Effector memory CD4-positive, alpha-beta T cell (primary cell): ENCODE data around the gene BEND4.

ENCODE experiments used
- DNase-seq, 3 donors: peaks; one replicate each; pipeline ENCODE4 v3.0.0-alpha.2; 2020
- H3K27ac ChIP-seq: 2 replicates; pipeline ENCODE4 v1.7.0; 2013; ENCODE audit warnings: mild to moderate bottlenecking, low read length, moderate library complexity; ENCODE audit not compliant: insufficient read depth, poor library complexity, severe bottlenecking
- H3K27me3 ChIP-seq: replicated peaks from 2 replicates; pipeline ENCODE4 v1.7.0; 2013; ENCODE audit warnings: mild to moderate bottlenecking, low read length; ENCODE audit not compliant: insufficient read depth, control insufficient read depth, poor library complexity, severe bottlenecking
- H3K36me3 ChIP-seq: 2 replicates; pipeline ENCODE4 v1.7.0; 2013; ENCODE audit warnings: mild to moderate bottlenecking, low read length, moderate library complexity; ENCODE audit not compliant: control insufficient read depth, insufficient read depth
- H3K4me1 ChIP-seq: 2 replicates; pipeline ENCODE4 v1.7.0; 2013; ENCODE audit warnings: low read length, mild to moderate bottlenecking; ENCODE audit not compliant: control insufficient read depth, insufficient read depth, poor library complexity, severe bottlenecking
- H3K4me3 ChIP-seq: 2 replicates; pipeline ENCODE4 v1.7.0; 2013; ENCODE audit warnings: low read length, low read depth, mild to moderate bottlenecking; ENCODE audit not compliant: insufficient read depth, poor library complexity, severe bottlenecking
- H3K9me3 ChIP-seq: 2 replicates; pipeline ENCODE4 v1.7.0; 2013; ENCODE audit warnings: mild to moderate bottlenecking, low read length, moderate library complexity; ENCODE audit not compliant: control insufficient read depth

BEND4 gene

DNA sequence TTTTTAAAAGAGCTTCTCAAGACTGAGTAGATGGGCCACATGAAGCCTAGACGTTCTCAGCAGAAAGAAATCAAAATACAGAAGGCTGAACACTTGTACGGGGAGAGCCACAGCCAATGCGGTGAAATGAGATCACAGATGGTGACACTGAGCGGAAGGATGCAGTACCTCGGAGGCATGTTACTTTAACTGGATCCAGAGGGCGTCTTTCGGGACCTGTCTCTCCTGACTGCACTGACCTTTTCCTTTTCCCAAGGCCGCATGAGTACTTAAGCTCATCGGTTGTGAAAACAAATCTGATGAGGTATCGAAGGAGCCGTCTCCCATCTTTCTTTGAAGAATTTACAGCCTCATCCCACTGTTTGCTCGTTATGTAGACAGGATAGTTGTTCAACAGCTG, 32.6 kb downstream of the BEND4 start:
- Histone ChIP-seq H3K9me3 (no peaks in the 10 kb centered on the region), H3K36me3 (no peaks in the 10 kb centered on the region), H3K4me1 (no peaks in the 10 kb centered on the region), H3K27ac (no peak overlapping the region), H3K4me3 (no peak overlapping the region), H3K27me3 (no peaks in the 10 kb centered on the region)
- DNase-seq = no peak

DNA sequence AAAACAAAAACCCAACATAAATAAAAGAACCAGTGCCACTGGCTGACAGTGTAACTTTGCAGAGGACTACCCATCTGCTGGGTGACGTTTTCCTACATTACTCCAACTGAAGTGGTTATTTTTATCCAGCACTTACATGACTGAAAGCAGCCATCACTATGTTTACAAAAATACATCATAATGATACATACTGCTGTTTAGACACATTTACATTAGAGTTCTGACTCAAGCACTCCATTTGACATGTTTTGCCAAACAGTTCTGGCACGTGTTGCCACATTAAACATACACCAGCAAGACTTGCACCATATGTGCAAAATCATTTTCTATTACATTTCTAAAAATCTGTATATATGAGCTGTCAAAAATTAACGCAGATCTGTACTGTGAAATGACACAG, 39.6 kb downstream of the BEND4 start:
- Histone ChIP-seq H3K4me3 (no peak overlapping the region), H3K27ac (no peak overlapping the region), H3K36me3 (no peaks in the 10 kb centered on the region), H3K27me3 (no peaks in the 10 kb centered on the region), H3K4me1 (no peaks in the 10 kb centered on the region), H3K9me3 (no peaks in the 10 kb centered on the region)
- no peak for DNase-seq

DNA sequence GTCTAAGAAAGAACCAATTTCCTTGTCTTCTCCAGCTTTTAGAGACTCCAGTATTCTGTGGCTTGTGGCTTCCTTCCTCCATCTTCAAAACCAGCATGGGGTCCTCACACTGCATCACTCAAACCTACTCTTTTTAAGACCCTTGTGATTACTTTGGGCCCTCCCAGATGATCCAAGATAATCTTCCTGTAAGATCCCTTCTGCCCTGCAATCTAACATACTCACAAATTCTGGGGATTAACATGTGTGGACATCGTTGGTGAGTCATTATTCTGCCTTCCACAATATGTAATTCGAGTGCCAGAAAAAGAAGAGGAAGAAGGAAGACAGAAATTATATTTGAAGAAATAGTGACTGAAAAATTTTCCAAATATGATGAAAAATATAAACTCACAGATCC, 47.9 kb downstream of the BEND4 start:
- no peak overlapping the region for H3K27ac ChIP-seq
- H3K4me3 ChIP-seq = no peak overlapping the region
- DNase-seq = no peak
- no peaks in the 10 kb centered on the region for H3K4me1 ChIP-seq
- H3K9me3 ChIP-seq = no peaks in the 10 kb centered on the region
- no peaks in the 10 kb centered on the region for H3K27me3 ChIP-seq
- H3K36me3 ChIP-seq = no peaks in the 10 kb centered on the region

DNA sequence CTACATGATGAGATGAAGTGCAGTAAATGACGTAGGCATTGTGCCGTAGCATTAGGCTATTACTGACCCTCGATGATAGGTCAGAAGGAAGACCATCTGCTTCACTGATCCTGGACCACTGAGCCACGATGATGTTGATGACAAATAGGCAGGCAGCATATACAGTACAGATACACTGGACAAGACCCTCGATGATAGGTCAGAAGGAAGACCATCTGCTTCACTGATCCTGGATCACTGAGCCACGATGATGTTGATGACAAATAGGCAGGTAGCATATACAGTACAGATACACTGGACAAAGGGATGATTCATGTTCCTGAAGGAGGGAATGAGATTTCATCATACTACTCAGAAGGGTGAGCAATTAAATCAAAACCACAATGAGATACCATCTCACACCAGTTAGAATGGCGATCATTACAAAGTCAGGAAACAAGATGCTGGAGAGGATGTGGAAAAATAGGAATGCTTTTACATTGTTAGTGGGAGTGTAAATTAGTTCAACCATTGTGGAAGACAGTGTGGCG, 50.9 kb downstream of the BEND4 start:
- H3K4me3 ChIP-seq = no peak overlapping the region
- no peaks in the 10 kb centered on the region for H3K36me3 ChIP-seq
- DNase-seq = no peak
- H3K27me3 ChIP-seq = no peaks in the 10 kb centered on the region
- H3K4me1 ChIP-seq = no peaks in the 10 kb centered on the region
- no peak overlapping the region for H3K27ac ChIP-seq
- H3K9me3 ChIP-seq = no peaks in the 10 kb centered on the region

DNA sequence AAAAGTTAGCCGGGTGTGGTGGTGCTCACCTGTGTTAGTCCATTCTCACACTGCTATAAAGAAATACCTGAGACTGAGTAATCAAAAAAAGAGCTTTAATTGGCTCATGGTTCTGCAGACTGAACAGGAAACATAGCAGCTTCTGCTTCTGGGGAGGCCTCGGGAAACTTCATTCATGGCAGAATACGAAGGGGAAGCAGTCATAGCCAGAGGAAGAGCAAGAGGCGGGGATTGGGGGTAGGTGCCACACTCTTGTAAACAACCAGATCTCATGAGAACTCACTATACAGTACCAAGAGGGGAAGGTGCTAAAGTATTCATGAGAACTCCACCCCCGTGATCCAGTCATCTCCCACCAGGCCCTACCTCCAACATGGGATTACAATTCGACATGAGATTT, 64.1 kb downstream of the BEND4 start:
- H3K27ac ChIP-seq = no peak overlapping the region
- H3K4me1 ChIP-seq = no peaks in the 10 kb centered on the region
- no peaks in the 10 kb centered on the region for H3K27me3 ChIP-seq
- H3K36me3 ChIP-seq = peaks cover 6% of the 10 kb centered on the region
- no peak for DNase-seq
- no peaks in the 10 kb centered on the region for H3K9me3 ChIP-seq
- no peak overlapping the region for H3K4me3 ChIP-seq

DNA sequence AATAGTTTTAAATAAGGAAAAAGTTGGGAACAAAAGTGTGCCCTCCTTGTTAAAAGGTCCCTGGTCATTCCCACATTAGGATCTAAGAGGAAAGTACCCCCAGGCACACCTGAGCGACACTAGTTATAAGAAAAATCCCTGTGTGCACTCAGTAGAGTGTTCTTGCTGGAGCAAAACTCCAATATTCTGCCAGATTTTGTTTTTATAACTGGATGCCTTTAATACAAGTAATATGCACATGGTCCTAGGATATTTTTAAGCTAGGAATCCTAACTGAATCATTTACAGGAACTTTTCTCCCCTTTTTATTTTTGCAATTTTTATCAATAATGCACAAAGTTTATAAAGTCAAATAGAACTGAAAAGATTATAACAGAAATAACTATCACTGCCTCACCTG, 68.6 kb downstream of the BEND4 start:
- no peaks in the 10 kb centered on the region for H3K4me1 ChIP-seq
- H3K4me3 ChIP-seq = no peak overlapping the region
- DNase-seq = no peak
- peaks cover 15% of the 10 kb centered on the region for H3K36me3 ChIP-seq
- H3K27ac ChIP-seq = no peak overlapping the region
- H3K27me3 ChIP-seq = no peaks in the 10 kb centered on the region
- no peaks in the 10 kb centered on the region for H3K9me3 ChIP-seq

DNA sequence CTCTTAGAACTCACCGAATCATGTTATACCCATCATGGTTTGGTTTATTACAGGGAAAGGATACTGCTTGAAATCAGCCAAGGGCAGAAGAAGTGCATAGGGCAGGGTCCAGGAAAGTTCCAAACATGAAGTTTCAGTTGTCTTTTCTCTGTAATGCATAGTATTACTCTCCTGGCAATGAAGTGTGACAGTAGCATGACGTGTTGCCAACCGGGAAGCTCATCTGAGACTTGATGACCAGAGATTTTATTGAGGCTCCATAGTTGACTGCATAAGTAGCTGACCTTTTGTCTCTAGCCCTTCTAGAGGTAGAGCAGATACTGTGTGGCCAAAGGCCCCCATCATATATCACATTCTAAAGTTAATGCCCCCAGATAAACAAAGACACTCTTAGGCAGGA, 72.1 kb downstream of the BEND4 start:
- H3K27ac ChIP-seq = no peak overlapping the region
- no peak overlapping the region for H3K4me3 ChIP-seq
- H3K27me3 ChIP-seq = no peaks in the 10 kb centered on the region
- peaks cover 8% of the 10 kb centered on the region for H3K36me3 ChIP-seq
- H3K9me3 ChIP-seq = no peaks in the 10 kb centered on the region
- DNase-seq = no peak
- H3K4me1 ChIP-seq = no peaks in the 10 kb centered on the region

DNA sequence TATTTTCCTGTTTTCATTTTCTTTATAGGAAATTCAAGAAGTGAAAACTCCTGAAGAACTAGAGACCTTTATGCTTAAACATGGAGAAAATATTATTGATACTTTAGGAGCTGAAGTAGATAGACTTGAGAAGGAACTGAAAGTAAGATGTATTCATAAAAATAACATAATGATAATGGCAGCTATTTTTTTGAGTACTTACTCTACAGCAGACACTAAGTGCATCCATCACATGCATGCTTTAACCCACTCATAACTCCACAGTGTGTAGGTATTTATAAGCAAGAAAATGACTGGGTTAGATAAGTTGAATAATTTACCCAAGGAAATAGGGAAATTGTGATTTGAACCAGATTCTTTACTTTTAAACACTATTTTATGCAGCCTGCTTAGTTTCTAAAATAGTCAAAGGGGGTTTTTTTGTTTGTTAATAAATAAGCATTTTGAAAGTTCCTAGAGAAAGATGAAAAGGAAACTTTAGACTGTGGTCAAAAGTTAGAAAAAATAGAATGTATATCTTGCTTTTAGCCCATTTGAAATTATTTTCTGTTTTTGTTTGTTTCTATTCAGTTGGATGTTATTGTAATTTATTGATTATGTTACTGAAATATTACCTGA, 74.2 kb downstream of the BEND4 start:
- no peak overlapping the region for H3K27ac ChIP-seq
- peaks cover 8% of the 10 kb centered on the region for H3K36me3 ChIP-seq
- no peaks in the 10 kb centered on the region for H3K27me3 ChIP-seq
- no peaks in the 10 kb centered on the region for H3K9me3 ChIP-seq
- no peaks in the 10 kb centered on the region for H3K4me1 ChIP-seq
- H3K4me3 ChIP-seq = no peak overlapping the region
- DNase-seq = no peak

DNA sequence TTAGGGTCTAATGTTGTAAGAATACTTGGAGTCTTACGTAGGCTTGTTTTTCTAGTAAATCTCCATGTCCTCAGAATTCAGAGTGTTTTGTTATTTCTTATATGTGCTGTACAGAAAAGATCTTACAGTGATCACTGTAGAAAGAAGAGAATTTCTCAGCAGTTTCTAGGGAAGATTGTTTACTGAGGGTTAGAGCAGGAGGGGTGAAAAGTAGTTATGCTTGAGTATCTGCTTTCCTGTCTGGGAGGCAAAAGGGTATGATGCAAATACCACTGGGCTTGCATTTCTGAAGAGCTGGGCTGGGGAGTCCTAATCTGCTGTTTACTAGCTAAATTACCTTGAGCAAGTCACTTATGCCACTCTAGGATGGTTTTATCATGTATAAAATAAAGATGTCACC, 78.2 kb downstream of the BEND4 start:
- Histone ChIP-seq H3K36me3 (peaks cover 6% of the 10 kb centered on the region), H3K4me1 (no peaks in the 10 kb centered on the region), H3K9me3 (no peaks in the 10 kb centered on the region), H3K4me3 (no peak overlapping the region), H3K27me3 (no peaks in the 10 kb centered on the region), H3K27ac (no peak overlapping the region)
- DNase-seq = no peak

DNA sequence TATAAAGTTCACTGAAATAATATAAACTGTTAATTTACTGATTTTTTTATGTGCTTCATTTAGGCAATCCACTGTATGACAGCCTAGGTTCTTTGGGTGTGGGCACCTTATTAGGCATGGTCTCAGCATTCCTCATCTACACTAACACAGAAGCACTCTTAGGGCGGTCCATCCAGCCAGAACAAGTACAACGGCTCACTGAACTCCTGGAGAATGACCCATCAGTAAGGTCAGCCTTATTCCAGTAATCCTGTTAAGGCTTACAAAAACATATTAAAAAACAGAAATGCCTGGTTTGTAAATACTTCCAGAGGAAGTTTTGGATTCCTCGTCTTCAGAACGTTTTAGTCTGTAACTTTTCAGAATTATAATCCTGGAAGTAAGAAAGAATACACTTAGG, 82.0 kb downstream of the BEND4 start:
- H3K27ac ChIP-seq = no peak overlapping the region
- no peak overlapping the region for H3K4me3 ChIP-seq
- no peak for DNase-seq
- no peaks in the 10 kb centered on the region for H3K27me3 ChIP-seq
- peaks cover 11% of the 10 kb centered on the region for H3K36me3 ChIP-seq
- no peaks in the 10 kb centered on the region for H3K4me1 ChIP-seq
- no peaks in the 10 kb centered on the region for H3K9me3 ChIP-seq
